Stimulated activated CD4-positive, alpha-beta T cell treated with anti-CD3 and anti-CD28 coated beads, Interleukin-15, amount 100 ng/mL, for 48 hours (primary cell): ENCODE measurements around the gene PHOSPHO1.
"Not testable (repeated sequence)": the region's sequence is repeated elsewhere in the genome, so short reads cannot be mapped to it uniquely, and the experiment has no call there.

Source experiments
- DNase-seq, 2 donors: peaks; one replicate each; pipeline ENCODE4 v3.0.0-alpha.2; 2020; ENCODE audit warnings: low read depth in 2 of 2

Gene PHOSPHO1

DNA sequence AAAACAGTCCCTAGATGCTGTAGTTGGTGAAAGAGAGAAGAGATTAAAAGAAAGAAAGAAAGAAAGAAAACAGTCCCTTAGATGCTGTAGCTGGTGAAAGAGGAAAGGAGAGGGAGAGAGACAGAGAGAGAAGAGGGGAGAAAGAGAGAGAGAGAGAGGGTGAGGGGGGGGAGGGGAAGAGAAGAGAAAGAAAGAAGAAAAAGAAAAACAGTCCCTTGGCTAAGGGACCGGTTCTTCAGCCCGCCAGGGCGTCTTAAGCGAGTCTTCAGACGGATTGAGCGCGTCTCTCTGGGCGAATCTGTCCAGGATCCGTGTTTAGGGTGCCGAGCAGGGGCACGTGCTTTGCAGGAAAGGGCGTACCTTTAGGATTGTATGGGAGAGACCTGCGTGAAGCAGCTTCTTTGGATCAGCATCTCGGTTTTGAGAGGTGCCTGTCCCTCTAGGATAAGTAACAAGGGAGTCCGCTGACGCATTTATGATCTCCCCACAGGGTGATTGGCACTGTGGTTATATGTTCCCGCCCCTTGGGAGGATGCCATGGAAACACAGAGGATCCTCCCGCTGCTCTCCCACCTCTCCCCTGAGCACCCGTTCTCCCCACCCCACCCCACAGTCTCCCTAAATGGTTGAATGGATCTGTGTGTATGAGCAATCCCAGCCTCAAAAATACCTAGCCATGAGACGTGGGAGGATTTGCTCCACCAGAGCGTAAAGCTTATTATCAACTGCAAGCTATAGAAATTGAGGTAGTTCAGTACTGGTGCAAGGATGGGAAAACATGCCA, 36.9 kb downstream of the PHOSPHO1 start:
- no peak for DNase-seq

DNA sequence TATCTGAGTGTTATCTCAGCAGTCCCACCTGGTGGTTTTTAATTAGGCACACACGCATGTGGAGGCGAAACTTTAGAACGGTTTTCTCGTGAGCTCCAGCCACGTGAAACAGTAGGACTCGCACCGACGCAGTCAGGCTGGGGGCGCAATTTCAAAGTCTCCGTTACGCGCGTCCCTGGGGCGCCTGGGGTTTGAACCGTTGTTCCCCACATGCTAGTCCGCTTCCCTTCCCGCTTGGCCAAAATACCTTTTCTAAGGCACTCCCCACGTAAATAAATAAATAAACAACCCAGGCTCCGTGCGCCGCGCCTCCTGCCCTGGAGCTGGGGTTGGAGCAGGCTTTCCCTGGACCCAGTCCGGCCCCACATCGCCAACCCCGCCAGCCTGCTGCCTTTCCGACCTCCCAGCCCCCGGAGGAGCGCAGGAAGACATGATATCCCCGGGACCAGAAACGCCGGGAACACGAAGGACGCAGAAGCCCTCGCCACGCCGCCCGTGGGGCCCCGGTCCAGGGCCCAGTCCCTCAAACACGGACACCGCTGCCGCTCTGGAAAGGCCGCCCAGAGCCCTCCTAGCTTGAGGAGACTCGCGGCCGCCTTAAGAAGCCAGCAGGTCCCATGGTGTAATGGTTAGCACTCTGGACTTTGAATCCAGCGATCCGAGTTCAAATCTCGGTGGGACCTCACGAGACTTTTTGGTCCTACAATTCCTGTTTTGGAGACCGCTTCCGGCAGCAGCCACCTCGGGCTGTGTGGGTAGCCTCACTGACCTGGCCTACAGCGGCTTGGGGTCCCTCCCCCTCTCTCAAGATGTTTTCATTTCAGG, 38.5 kb downstream of the PHOSPHO1 start:
- DNase-seq = peak; percentile 76 to 86

DNA sequence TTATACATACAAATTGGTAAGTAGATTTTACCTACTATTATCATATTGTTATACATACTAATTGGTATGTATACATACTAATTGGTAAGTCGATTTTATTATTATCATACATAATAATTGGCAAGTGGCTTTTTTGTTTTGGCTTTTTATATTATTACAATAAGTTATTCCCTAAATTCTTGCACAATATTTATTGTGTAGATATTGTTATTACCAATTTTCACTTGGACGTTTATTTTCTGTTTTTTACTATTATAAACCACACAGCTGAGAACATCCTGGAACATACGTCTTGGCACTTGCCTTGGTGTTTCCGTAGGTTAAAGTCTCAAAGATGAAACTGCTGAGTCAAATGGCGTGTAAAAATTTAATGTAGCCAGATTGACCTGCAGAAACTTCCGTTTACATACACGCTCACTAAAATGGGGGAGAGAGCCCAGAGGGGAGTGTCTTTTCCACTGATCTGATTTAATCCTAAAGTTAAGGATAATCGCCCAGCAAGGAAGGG, 39.1 kb downstream of the PHOSPHO1 start:
- no peak for DNase-seq

DNA sequence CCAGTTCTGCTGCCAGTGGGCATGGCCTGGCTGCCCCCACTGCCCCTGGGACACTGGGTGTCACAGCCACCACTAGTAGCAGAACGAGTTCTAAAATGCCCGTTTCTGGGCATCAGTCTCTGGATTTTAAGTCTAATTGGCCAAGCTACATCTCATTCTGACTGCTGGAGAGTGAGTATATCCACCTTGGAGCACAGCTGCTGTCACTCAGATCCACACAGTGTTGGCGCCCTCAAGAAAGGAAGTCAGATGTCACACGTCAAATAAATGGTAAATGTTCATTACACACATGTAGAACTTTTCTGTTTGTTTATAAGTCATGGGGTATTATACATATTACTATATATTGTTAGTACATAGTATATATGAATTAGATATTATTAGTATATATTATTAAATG, 39.7 kb downstream of the PHOSPHO1 start:
- DNase-seq = no peak

DNA sequence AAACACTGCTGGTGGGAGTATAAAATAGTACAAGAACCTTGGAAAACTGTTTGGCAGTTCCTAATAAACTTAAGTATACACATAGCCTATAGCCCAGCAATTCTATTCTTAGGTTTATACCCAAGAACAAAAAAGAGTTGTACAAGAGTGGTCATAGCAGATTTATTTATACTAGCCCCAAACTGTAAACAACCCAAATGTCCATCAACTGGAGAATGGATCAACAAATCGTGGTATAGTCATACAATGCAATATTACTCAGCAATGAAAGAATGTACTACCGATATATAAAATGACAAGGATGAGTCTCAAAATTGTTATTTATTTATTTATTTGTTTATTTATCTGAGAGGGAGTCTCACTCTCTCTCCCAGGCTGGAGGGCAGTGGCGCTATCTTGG, 43.3 kb downstream of the PHOSPHO1 start:
- no peak for DNase-seq

DNA sequence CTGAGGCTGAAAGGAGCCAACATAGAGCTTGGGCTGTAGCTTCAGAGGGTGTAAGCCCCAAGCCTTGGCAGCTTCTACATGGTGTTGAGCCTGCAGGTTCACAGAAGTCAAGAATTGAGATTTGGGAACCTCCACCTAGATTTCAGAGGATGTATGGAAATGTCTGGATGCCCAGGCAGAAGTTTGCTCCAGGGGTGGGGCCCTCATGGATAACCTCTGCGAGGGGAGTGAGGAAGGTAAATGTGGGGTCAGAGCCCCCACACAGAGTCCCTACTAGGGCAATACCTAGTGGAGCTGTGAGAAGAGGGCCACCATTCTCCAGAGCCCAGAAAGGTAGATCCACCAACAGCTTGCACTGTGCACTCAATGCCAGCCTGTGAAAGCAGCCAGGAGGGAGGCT, 45.2 kb downstream of the PHOSPHO1 start:
- not testable (repeated sequence) for DNase-seq

DNA sequence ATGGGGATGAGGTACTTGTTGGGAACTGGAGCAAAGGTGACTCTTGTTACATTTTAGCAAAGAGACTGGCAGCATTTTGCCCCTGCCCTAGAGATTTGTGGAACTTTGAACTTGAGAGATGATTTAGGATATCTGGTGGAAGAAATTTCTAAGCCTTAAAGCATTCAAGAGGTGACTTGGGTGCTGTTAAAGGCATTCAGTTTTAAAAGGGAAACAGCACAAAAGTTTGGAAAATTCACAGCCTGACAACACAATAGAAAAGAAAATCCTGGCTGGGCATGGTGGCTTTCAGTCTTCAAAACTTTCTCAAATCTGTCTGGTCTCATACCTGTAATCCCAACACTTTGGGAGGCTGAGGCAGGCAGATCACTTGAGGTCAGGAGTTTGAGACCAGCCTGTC, 46.1 kb downstream of the PHOSPHO1 start:
- not testable (repeated sequence) for DNase-seq

DNA sequence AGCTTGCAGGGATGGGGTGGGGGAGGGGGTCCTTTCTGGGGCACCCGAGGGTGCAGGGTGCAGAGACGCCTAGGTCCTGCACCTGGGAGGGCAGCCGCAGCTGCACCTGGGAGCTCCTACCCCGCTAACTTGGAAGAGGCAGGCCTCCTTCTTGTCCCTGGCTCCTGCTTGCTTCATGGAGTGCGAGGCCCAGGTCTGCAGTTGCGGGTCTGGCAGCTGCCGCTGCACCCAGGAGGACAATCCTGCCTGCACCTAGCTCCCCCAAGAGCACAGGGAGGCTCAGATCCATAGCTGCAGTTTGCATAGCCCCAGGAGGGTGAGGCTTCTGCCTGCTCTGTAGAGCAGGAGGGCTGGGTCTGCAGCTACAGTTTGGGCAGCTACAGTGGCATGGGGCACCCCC, 46.8 kb downstream of the PHOSPHO1 start:
- DNase-seq = no peak

DNA sequence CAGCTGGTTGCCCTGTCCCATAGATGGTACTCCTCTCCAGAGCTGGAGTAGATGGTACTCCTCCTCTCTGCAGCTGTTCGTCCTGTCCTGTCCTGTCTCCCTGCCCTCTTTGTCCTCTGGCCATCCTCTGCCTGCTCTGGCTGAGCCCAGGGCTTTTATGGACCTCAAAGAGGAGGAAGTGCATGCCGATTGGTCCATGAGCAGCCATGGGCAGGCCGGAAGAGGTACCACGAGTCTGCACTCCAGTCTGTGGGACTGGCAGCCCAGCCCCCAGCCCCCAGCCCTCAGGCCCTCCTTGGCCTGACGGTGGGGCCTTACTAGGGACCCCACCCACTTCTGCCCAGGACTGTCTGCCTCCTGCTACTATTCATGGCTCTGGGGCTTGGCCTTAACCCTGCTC, 47.2 kb downstream of the PHOSPHO1 start:
- no peak for DNase-seq

DNA sequence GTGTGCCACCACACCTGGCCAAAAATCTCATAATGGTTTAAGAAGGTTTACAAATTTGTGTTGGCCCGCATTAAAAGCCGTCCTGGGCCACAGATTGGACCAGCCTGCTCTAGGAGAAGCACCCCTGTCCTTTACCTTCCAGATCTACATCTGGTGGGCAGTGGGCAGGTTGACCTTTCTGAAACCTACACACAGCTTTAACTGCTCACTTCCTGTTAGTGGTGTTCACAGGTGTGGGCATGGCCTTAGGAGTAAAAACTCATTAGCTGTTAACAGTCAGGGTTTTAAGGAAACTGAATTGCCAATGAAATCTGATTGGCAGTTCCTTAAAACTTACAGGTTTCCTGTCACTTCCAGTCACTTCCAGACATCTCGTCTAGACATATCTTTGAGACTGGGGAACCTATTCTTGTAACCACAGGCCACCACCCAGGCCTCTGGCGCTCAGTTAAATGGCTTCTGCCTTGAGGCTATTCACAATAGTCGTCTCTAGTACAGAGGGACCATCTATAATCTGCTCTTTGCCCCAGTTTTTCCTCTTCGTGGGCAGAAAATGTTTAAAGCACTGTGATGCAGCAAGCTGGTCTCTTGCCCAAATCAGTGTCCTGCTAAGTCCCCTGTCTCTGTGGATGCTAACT, 49.5 kb downstream of the PHOSPHO1 start:
- DNase-seq = no peak

DNA sequence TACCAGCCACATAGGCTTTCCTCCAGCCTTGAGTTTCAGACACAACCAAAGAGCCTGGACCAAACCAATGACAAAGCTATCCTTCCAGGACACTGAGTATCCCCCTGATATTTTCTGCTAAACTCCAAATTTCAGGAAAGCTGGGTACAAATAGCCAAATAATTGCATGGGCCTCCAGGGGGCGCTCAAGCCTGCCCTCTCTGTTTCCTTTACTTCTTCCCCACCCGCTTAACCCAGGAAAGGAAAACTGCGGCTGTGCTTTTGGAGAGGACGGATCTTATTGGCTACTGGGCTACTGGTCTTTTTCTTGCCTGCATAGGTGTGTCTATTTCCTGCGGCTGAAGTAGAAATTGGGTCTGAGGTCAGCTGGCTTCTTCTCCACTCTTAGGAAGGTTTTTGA, 50.3 kb downstream of the PHOSPHO1 start:
- peak in 1 of 2 donors; percentile 49 for DNase-seq

DNA sequence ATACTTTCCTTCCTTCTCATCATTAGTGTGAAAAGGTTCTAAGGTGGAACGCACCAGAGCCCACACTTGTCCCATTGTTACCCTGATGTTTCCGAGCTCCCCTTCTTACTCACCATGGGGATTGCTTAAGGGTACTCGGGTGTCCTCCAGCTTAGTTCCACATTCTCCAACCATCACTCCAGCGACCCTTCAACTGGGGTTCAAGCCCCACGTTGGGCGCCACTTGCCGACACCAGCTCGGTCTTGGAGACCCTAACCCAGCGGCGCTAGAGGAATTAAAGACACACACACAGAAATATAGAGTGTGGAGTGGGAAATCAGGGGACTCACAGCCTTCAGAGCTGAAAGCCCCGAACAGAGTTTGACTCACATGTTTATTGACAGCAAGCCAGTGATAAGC, 54.6 kb downstream of the PHOSPHO1 start:
- DNase-seq = not testable (repeated sequence)
